Astrocyte of the spinal cord (primary cell): ENCODE measurements around the gene OSBPL9.

Source experiments
- DNase-seq: peaks from one replicate; pipeline ENCODE4 v3.0.0; 2011; ENCODE audit warnings: low read depth, low spot score
- H3K4me3 ChIP-seq: 2 replicates; pipeline ENCODE4 v1.5.1; 2011; ENCODE audit warnings: low read depth, mild to moderate bottlenecking, low read length, moderate library complexity
- in situ Hi-C: cut with HindIII; loops from 2 replicates; pipeline ENCODE4 v1.10.0; 2017; ENCODE audit warnings: low sequenced_read_pairs
- TF ChIP-seq, protein P1 (sequence below): IDR thresholded peaks from 2 replicates; pipeline ENCODE4 v1.5.1; 2012; ENCODE audit warnings: low read depth, mild to moderate bottlenecking, low read length, inconsistent platforms

The OSBPL9 gene

GRCh38 chr1:51761351-51761750 lies 144.5 kb downstream of the OSBPL9 start:
- no peak for DNase-seq
- no peak overlapping the region for H3K4me3 ChIP-seq
- in situ Hi-C loops, result no loop called here
- TF ChIP-seq, protein P1, sequence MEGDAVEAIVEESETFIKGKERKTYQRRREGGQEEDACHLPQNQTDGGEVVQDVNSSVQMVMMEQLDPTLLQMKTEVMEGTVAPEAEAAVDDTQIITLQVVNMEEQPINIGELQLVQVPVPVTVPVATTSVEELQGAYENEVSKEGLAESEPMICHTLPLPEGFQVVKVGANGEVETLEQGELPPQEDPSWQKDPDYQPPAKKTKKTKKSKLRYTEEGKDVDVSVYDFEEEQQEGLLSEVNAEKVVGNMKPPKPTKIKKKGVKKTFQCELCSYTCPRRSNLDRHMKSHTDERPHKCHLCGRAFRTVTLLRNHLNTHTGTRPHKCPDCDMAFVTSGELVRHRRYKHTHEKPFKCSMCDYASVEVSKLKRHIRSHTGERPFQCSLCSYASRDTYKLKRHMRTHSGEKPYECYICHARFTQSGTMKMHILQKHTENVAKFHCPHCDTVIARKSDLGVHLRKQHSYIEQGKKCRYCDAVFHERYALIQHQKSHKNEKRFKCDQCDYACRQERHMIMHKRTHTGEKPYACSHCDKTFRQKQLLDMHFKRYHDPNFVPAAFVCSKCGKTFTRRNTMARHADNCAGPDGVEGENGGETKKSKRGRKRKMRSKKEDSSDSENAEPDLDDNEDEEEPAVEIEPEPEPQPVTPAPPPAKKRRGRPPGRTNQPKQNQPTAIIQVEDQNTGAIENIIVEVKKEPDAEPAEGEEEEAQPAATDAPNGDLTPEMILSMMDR, result no peak

DNA sequence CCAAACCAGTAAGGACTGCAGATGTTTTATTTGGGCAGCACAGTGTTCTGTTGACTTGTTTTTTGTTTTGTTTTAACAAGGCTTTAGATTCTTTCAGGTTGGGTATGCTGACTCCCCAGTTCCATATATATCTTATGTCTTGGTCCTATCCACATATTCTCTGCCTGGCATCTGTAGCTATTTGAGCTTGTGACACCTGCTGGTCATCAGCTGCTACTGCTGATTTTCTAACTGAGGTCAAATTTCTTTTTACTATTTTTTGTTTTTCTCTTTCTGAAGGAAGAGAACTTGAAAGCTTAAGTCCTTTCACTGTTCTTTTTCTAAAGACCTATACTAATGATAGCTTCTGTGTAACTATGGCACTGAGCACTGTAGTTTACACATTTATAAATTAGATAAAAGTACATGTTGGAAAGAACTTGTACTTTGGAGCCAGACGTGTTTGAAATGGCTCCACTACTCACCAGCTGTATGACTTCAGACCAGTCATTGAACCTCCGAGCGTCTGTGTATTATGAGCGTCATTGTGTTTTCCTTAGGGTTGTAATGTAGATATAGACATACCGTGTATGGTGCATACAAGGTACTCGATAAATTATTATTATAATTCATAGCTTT lies 152.2 kb downstream of the OSBPL9 start:
- H3K4me3 ChIP-seq, result no peak overlapping the region
- in situ Hi-C loops, result no loop called here
- DNase-seq, result peak; percentile 76

DNA sequence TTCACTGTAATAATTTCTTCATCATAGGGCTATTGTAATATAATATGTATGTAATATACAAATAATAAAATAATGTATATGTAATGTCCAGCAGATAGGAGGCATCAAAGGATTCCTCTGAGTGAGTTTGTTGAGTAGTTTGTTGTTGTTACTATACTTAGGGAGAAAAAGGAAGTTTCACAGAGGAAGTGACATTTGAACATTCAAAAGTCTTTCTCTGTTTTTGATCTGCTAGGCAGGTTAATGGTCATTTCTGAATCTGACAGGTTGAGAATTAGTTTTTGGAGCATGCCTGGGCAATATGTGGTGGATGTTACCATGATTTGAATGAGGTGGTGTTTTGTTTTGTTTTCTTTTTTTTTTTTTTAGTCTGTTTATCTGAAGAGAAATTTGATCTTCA lies 159.5 kb downstream of the OSBPL9 start:
- TF ChIP-seq, protein P1, result no peak
- in situ Hi-C loops, result no loop called here
- DNase-seq, result no peak
- H3K4me3 ChIP-seq, result no peak overlapping the region

More for the DNA sequence above, 152.2 kb downstream of the OSBPL9 start:
- TF ChIP-seq, protein P1, result peak; percentile 77

- no peak for DNase-seq
- no peak overlapping the region for H3K4me3 ChIP-seq
- in situ Hi-C loops, result no loop called here
- TF ChIP-seq, protein P1, result no peak
Observed at GRCh38 chr1:51780927-51781326, 164.0 kb downstream of the OSBPL9 start.

DNA sequence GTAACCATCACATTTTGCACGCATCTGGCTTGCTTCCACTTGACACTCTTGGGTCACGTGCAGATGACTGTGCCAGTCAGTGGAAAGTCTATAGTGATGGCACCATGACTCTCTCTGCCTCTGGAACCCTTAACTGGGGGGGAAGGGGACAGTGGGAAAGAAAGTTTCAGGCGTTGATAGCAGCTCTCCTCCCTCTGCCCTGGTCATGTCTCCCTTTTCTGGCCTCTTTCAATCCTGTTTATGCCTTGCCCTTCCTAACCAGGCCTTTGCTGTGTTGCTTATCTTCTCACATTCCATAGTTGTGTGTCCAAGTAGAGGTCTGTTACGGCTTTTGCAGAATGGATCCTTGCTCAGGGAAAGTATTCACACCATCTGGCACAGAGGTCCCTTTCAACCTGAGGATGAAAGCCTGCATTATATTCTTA lies 168.1 kb downstream of the OSBPL9 start:
- in situ Hi-C loops, result no loop called here

DNA sequence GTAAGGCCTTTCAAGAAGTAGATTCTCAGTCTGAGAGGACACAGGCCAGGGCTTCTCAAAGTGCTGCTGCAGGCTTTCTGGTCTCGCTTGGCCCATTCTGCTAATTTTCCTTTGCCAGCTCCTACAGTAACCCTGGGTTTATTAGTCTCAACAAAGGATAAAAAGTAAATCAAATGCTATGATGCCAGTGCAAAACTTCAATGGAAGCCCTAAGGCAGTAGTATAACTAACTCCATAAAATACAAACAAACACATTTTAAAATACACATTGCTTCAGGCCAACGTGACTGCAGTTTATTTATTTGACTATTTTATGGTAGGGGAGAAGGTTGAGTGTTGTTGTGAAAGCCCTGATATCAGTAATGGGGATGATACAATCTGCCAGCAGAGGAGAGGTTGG lies 172.0 kb downstream of the OSBPL9 start:
- no peak for DNase-seq
- TF ChIP-seq, protein P1, result no peak
- in situ Hi-C loops, result no loop called here
- no peak overlapping the region for H3K4me3 ChIP-seq

More for the DNA sequence above, 168.1 kb downstream of the OSBPL9 start:
- TF ChIP-seq, protein P1, result no peak
- H3K4me3 ChIP-seq, result no peak overlapping the region
- DNase-seq, result no peak
